HL-60 (cell line): ENCODE results near the gene XK.

Source experiments
- DNase-seq, 2 experiments: peaks; one replicate each; pipeline ENCODE4 v3.0.0-alpha.2; 2010 to 2020; ENCODE audit warnings: low read depth in 1 of 2, low spot score in 1 of 2
- H3K27ac ChIP-seq: fragments of 250-450 bp; sonication (Bioruptor Pico); replicated peaks from 2 replicates; pipeline ENCODE4 v1.5.1; 2020; ENCODE audit warnings: mild to moderate bottlenecking, moderate library complexity
- H3K27me3 ChIP-seq: fragments of 250-450 bp; sonication (Bioruptor Pico); 2 replicates; pipeline ENCODE4 v1.5.1; 2021; ENCODE audit warnings: mild to moderate bottlenecking, moderate library complexity; ENCODE audit not compliant: insufficient read depth, poor library complexity, severe bottlenecking
- H3K4me3 ChIP-seq: replicated peaks from 2 replicates; pipeline ENCODE4 v1.5.1; 2011; ENCODE audit warnings: mild to moderate bottlenecking, control low read depth, low read length; ENCODE audit not compliant: insufficient read depth
- GABPA ChIP-seq: IDR thresholded peaks from 2 replicates; pipeline ENCODE4 v1.6.1; 2012; ENCODE audit warnings: low read depth
- POLR2AphosphoS5 ChIP-seq: IDR thresholded peaks from 2 replicates; pipeline ENCODE4 v1.6.1; 2012; ENCODE audit warnings: low read depth
- SPI1 ChIP-seq: IDR thresholded peaks from 2 replicates; pipeline ENCODE4 v1.6.1; 2012; ENCODE audit warnings: low read depth, mild to moderate bottlenecking, borderline replicate concordance
- TF ChIP-seq, protein P1 (sequence below): IDR thresholded peaks from one replicate; pipeline ENCODE4 v1.5.1; 2011; ENCODE audit warnings: low read length, control low read depth, inconsistent platforms; ENCODE audit not compliant: insufficient read depth
- TF ChIP-seq, protein P2 (sequence below): IDR thresholded peaks from 2 replicates; pipeline ENCODE4 v1.6.1; 2012; ENCODE audit warnings: low read depth; ENCODE audit not compliant: insufficient replicate concordance

Gene XK

DNA sequence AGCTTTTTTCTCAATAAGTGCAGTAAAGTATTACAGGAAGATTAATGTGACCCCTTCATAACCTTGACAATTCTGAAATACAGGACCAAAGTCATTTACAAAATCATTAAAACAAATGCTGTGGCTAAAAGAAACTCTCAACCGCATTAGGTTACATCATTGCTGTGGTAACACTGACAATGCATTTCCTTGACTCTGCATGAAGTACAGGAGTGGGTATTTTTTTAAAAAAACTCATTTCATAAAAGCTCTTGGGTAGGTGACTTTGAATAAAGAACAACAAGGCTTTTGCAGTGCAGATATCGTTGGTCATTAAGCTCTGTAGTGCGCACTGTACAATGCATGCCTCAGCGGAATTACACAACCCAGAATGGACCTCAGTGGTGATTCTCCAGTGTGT, 23.4 kb upstream of the XK start:
- Histone ChIP-seq H3K27ac (no peak overlapping the region), H3K4me3 (no peak overlapping the region), H3K27me3 (no peaks in the 10 kb centered on the region)
- peak; percentile 47 to 69 for DNase-seq
- TF ChIP-seq, protein P1, sequence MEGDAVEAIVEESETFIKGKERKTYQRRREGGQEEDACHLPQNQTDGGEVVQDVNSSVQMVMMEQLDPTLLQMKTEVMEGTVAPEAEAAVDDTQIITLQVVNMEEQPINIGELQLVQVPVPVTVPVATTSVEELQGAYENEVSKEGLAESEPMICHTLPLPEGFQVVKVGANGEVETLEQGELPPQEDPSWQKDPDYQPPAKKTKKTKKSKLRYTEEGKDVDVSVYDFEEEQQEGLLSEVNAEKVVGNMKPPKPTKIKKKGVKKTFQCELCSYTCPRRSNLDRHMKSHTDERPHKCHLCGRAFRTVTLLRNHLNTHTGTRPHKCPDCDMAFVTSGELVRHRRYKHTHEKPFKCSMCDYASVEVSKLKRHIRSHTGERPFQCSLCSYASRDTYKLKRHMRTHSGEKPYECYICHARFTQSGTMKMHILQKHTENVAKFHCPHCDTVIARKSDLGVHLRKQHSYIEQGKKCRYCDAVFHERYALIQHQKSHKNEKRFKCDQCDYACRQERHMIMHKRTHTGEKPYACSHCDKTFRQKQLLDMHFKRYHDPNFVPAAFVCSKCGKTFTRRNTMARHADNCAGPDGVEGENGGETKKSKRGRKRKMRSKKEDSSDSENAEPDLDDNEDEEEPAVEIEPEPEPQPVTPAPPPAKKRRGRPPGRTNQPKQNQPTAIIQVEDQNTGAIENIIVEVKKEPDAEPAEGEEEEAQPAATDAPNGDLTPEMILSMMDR = no peak
- TF ChIP-seq, protein P2, sequence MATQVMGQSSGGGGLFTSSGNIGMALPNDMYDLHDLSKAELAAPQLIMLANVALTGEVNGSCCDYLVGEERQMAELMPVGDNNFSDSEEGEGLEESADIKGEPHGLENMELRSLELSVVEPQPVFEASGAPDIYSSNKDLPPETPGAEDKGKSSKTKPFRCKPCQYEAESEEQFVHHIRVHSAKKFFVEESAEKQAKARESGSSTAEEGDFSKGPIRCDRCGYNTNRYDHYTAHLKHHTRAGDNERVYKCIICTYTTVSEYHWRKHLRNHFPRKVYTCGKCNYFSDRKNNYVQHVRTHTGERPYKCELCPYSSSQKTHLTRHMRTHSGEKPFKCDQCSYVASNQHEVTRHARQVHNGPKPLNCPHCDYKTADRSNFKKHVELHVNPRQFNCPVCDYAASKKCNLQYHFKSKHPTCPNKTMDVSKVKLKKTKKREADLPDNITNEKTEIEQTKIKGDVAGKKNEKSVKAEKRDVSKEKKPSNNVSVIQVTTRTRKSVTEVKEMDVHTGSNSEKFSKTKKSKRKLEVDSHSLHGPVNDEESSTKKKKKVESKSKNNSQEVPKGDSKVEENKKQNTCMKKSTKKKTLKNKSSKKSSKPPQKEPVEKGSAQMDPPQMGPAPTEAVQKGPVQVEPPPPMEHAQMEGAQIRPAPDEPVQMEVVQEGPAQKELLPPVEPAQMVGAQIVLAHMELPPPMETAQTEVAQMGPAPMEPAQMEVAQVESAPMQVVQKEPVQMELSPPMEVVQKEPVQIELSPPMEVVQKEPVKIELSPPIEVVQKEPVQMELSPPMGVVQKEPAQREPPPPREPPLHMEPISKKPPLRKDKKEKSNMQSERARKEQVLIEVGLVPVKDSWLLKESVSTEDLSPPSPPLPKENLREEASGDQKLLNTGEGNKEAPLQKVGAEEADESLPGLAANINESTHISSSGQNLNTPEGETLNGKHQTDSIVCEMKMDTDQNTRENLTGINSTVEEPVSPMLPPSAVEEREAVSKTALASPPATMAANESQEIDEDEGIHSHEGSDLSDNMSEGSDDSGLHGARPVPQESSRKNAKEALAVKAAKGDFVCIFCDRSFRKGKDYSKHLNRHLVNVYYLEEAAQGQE = no peak
- TF ChIP-seq SPI1 (no peak), POLR2AphosphoS5 (no peak), GABPA (no peak)

DNA sequence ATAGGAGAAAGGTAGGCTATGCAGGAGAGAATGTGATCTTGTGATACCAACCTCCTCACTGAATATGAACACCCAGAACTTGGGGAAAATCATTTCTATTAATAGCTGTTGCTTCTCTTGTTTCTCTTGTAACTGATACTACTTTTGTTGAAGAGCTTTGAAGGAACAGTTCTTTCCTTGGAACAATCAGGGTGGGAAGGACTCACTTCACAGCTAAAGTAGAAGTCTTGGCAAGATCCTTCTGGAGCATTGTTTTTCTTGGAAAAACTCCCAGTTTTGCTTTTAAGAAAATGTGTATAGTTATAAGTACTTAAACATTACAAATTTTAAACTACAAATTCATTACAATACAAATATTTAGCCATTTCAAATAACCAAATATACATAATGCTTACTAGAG, 19.1 kb upstream of the XK start:
- TF ChIP-seq, protein P2 = no peak
- TF ChIP-seq, protein P1 = no peak
- TF ChIP-seq POLR2AphosphoS5 = no peak
- no peak for TF ChIP-seq SPI1
- TF ChIP-seq GABPA = no peak
- Histone ChIP-seq H3K4me3 (no peak overlapping the region), H3K27me3 (no peaks in the 10 kb centered on the region), H3K27ac (no peak overlapping the region)
- no peak for DNase-seq

DNA sequence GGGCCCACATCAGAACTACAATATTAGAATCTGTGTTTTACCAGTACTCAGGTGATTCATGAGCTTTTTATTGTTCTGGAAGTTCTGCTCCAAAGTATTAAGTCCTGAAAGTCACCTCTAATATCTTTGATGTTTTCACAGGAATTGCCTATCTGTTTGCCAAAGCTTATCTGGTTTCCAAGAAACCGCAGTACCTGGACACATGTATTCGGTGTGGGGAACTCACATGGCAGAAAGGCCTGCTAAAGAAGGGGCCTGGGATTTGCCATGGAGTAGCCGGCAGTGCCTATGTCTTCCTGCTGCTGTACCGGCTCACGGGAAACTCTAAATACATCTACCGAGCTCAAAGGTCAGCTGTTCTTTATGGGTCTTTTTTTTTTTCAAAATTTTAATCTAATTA, 18.4 kb upstream of the XK start:
- no peak overlapping the region for H3K4me3 ChIP-seq
- H3K27ac ChIP-seq = no peak overlapping the region
- DNase-seq = no peak
- H3K27me3 ChIP-seq = no peaks in the 10 kb centered on the region
- no peak for TF ChIP-seq GABPA

DNA sequence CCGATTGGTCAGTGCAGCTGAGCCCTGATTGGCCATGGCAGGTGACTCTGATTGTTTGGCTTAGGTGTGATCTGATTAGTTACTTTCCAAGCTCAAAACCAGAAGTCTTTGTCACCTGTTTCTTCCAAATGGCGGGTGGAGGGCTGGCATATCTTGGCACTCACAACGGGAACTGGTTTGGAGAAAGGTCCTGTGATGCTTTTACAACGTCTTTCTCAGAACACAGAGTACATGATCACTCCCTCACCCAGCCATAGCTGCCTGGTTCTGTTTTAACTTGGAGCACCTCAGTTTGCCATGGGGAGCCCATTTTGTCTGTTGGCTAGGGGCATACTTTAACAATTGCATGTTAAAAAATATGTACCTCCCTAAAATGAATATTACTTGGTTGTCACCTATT, 13.0 kb upstream of the XK start:
- Histone ChIP-seq H3K27ac (no peak overlapping the region), H3K27me3 (no peaks in the 10 kb centered on the region), H3K4me3 (no peak overlapping the region)
- TF ChIP-seq, protein P1 = no peak
- TF ChIP-seq POLR2AphosphoS5 = no peak
- TF ChIP-seq, protein P2 = no peak
- TF ChIP-seq SPI1 = no peak
- no peak for TF ChIP-seq GABPA
- DNase-seq = no peak
